K562 (cell line): ENCODE data around the gene PACRG. TPM values are rescaled to one million over a fixed set of nuclear protein-coding genes. Genes with fewer than 3 reads are reported as not detected.

Experiments
- ATAC-seq: fragments of 200-7000 bp; cut with Tn5 transposase; 3 replicates; pipeline ENCODE4 v1.9.1; 2020; ENCODE audit warnings: moderate library complexity
- BruUV-seq: library from RNA; stranded (reverse); fragments of 400-500 nt; replicated peaks from 2 replicates; lab custom pipeline; 2021; lab: Mats Ljungman, UMichigan
- CTCF ChIA-PET: fragments of 300-600 bp; formaldehyde crosslinking; extraction: SDS; loops from one replicate; lab custom pipeline; 2021; ENCODE audit warnings: low intra/inter-chr PET ratio; lab: Yijun Ruan, JAX
- POLR2A ChIA-PET: fragments of 300-600, 350-650 bp; sonication (Branson Sonifier 250); formaldehyde crosslinking; extraction: SDS; loops from one replicate; lab custom pipeline; 2021; ENCODE audit warnings: antibody characterized with exemption, inconsistent platforms; lab: Yijun Ruan, JAX
- DNase-seq, 4 experiments: peaks; one replicate each; pipeline versions ENCODE4 v3.0.0 to v3.0.0-alpha.2; 2011 to 2018; ENCODE audit warnings: low spot score in 3 of 4, mixed read lengths in 3 of 4; ENCODE audit errors: extremely low read depth in 1 of 4
- FAIRE-seq: peaks from 2 replicates; lab custom pipeline; 2011; peaks lifted over from hg19 to GRCh38; lab: Jason Lieb, UNC
- H2AFZ ChIP-seq: 2 replicates; pipeline ENCODE4 v1.6.0; 2011; ENCODE audit warnings: low read depth, low read length, control low read depth, inconsistent platforms
- H3K27ac ChIP-seq: fragments of 200-600 bp; 3 replicates; pipeline ENCODE4 v1.8.0; 2011; ENCODE audit warnings: low read depth, mild to moderate bottlenecking, control low read depth, inconsistent platforms, low read length, moderate library complexity, mixed read lengths; ENCODE audit errors: extremely low read depth
- H3K27me3 ChIP-seq, 2 experiments: fragments of 300-600 bp in 1 of 2; 2 replicates in 1 of 2; 3 replicates in 1 of 2; pipeline versions ENCODE4 v1.6.0 to v1.8.0; 2011; ENCODE audit warnings: inconsistent platforms in 2 of 2, low read length in 2 of 2, mild to moderate bottlenecking in 1 of 2, mixed read lengths in 1 of 2, moderate library complexity in 1 of 2; ENCODE audit not compliant: control insufficient read depth in 2 of 2, insufficient read depth in 2 of 2
- H3K36me3 ChIP-seq: fragments of 300-600 bp; 3 replicates; pipeline ENCODE4 v1.8.0; 2011; ENCODE audit warnings: mild to moderate bottlenecking, low read length, inconsistent platforms; ENCODE audit not compliant: control insufficient read depth, insufficient read depth
- H3K4me1 ChIP-seq, 2 experiments: fragments of 200-600 bp in 1 of 2; replicated peaks in 1 of 2; 2 replicates in 1 of 2; 3 replicates in 1 of 2; pipeline versions ENCODE4 v1.5.1 to v1.8.0; 2011; ENCODE audit warnings: inconsistent platforms in 2 of 2, low read length in 2 of 2, mild to moderate bottlenecking in 1 of 2, mixed read lengths in 1 of 2, moderate library complexity in 1 of 2; ENCODE audit not compliant: control insufficient read depth in 2 of 2, insufficient read depth in 2 of 2
- H3K4me2 ChIP-seq: 2 replicates; pipeline ENCODE4 v1.6.1; 2011; ENCODE audit warnings: low read length, control low read depth, inconsistent platforms, mixed read lengths; ENCODE audit not compliant: insufficient read depth
- H3K4me3 ChIP-seq: fragments of 200-600 bp; sonication (generic), shearing (Covaris generic); 2 replicates; pipeline ENCODE4 v1.5.1; 2016; ENCODE audit warnings: control low read depth, inconsistent platforms
- H3K79me2 ChIP-seq: fragments of 200-600 bp; 3 replicates; pipeline ENCODE4 v1.8.0; 2011; ENCODE audit warnings: low read length, inconsistent platforms; ENCODE audit not compliant: control insufficient read depth, insufficient read depth
- H3K9ac ChIP-seq, 2 experiments: 2 replicates each; pipeline versions ENCODE4 v1.6.0 to v1.6.1; 2011; ENCODE audit warnings: low read depth in 2 of 2, low read length in 2 of 2, control low read depth in 1 of 2, inconsistent platforms in 1 of 2, mild to moderate bottlenecking in 1 of 2, mixed read lengths in 1 of 2; ENCODE audit not compliant: insufficient read depth in 1 of 2
- H3K9me1 ChIP-seq: one replicate; pipeline ENCODE4 v1.6.0; 2011; ENCODE audit warnings: inconsistent platforms, mild to moderate bottlenecking, low read length, moderate library complexity; ENCODE audit not compliant: control insufficient read depth, insufficient read depth
- H3K9me3 ChIP-seq: replicated peaks from 2 replicates; pipeline ENCODE4 v1.5.1; 2011; ENCODE audit warnings: low read depth, low read length, inconsistent platforms; ENCODE audit not compliant: control insufficient read depth, insufficient read depth
- H4K20me1 ChIP-seq: replicated peaks from 2 replicates; pipeline ENCODE4 v1.6.1; 2011; ENCODE audit warnings: low read length, inconsistent platforms, mixed read lengths; ENCODE audit not compliant: control insufficient read depth, insufficient read depth
- BRCA1 ChIP-seq, 2 experiments: fragments of 450-650 bp in 1 of 2; sonication (generic) in 1 of 2; formaldehyde crosslinking in 1 of 2; IDR thresholded peaks; 2 replicates each; pipeline versions ENCODE4 v1.5.0 to v1.6.1; 2017 to 2020; ENCODE audit warnings: mild to moderate bottlenecking in 1 of 2, missing genetic modification reagents in 1 of 2
- COPS2 ChIP-seq: fragments of 450-650 bp; conservative IDR thresholded peaks from 2 replicates; pipeline ENCODE4 v1.6.1; 2016; ENCODE audit warnings: mild to moderate bottlenecking, moderate library complexity
- KLF13 ChIP-seq: fragments of 450-650 bp; IDR thresholded peaks from 2 replicates; pipeline ENCODE4 v1.6.1; 2016; ENCODE audit warnings: missing genetic modification characterization, low read depth, mild to moderate bottlenecking, missing compliant biosample characterization, moderate library complexity, borderline replicate concordance
- NFRKB ChIP-seq: fragments of 450-650 bp; IDR thresholded peaks from 2 replicates; pipeline ENCODE4 v1.6.1; 2016; ENCODE audit warnings: low read depth
- OTX1 ChIP-seq: fragments of 450-650 bp; formaldehyde crosslinking; IDR thresholded peaks from 2 replicates; pipeline ENCODE4 v1.4.0; 2022; ENCODE audit warnings: mild to moderate bottlenecking
- RFX1 ChIP-seq: fragments of 450-650 bp; IDR thresholded peaks from 2 replicates; pipeline ENCODE4 v1.6.1; 2016; ENCODE audit warnings: mild to moderate bottlenecking, moderate library complexity
- SNAPC5 ChIP-seq: fragments of 250-450 bp; sonication (Bioruptor Pico); IDR thresholded peaks from 2 replicates; pipeline ENCODE4 v1.8.0; 2021; ENCODE audit warnings: moderate library complexity, mild to moderate bottlenecking, inconsistent platforms
- TAL1 ChIP-seq: fragments of 450-650 bp; IDR thresholded peaks from 2 replicates; pipeline ENCODE4 v1.6.1; 2016; ENCODE audit warnings: mild to moderate bottlenecking
- YY1 ChIP-seq, 3 experiments: IDR thresholded peaks; 2 replicates each; pipeline ENCODE4 v1.6.1; 2011; ENCODE audit warnings: low read length in 2 of 3, mild to moderate bottlenecking in 2 of 3, moderate library complexity in 2 of 3, borderline replicate concordance in 1 of 3, control low read depth in 1 of 3, low read depth in 1 of 3; ENCODE audit not compliant: insufficient read depth in 3 of 3, insufficient replicate concordance in 2 of 3, control insufficient read depth in 1 of 3, insufficient read length in 1 of 3; ENCODE audit errors: extremely low read depth in 1 of 3
- ZBTB1 ChIP-seq: sonication (generic); formaldehyde crosslinking; IDR thresholded peaks from 2 replicates; pipeline ENCODE4 v1.8.1; 2023; ENCODE audit warnings: missing genetic modification reagents, low read depth, mild to moderate bottlenecking, borderline replicate concordance
- ZFX ChIP-seq: sonication (generic); formaldehyde crosslinking; IDR thresholded peaks from 2 replicates; pipeline ENCODE4 v1.8.0; 2022; ENCODE audit warnings: mild to moderate bottlenecking, missing genetic modification reagents, moderate library complexity
- ZNF23 ChIP-seq: fragments of 250-450 bp; sonication (Bioruptor Pico); IDR thresholded peaks from 2 replicates; pipeline ENCODE4 v1.4.0; 2020; ENCODE audit warnings: mild to moderate bottlenecking
- WGBS: fragments of 100-300 bp; shearing (Covaris generic); methylation state at CpG from one replicate; pipeline ENCODE4 v1.1.6; 2016; ENCODE audit warnings: low coverage, mixed read lengths; ENCODE audit not compliant: insufficient coverage; ENCODE audit errors: missing lambda C conversion rate; 5-methylcytosine and 5-hydroxymethylcytosine counted together
- in situ Hi-C: fragments of 300-500 bp; cut with MboI; formaldehyde crosslinking; loops from 4 replicates; pipeline ENCODE4 v1.15.0; 2018; ENCODE audit warnings: inconsistent platforms, mixed read lengths
- intact Hi-C: fragments of 100-400 bp; cut with micrococcal nuclease; formaldehyde crosslinking; loops from 2 replicates; pipeline ENCODE4 v1.14.2; 2022
- polyA plus RNA-seq, 8 experiments: library from polyadenylated mRNA; depleted of rRNA in 4 of 8; stranded (reverse) in 5 of 8; unstranded in 3 of 8; fragments of >200 nt; fragmentation: Nextera tagmentation in 2 of 8; fragmentation: Illumina TruSeq in 1 of 8; extraction: Ambion mirVana in 2 of 8; extraction: Trizol in 1 of 8; gene quantifications; 2 replicates each; pipeline versions ENCODE4 v1.2.1 to v1.2.3, GENCODE V29; 2011 to 2014; ENCODE audit warnings: inconsistent platforms in 1 of 8, missing spikeins in 1 of 8
- total RNA-seq, 7 experiments: library from RNA; depleted of rRNA in 6 of 7; stranded (reverse); fragments of >200 nt in 6 of 7; fragmentation: Illumina TruSeq in 2 of 7; extraction: Trizol in 2 of 7; gene quantifications; 2 replicates each; pipeline versions ENCODE4 v1.2.1 to v1.2.3, GENCODE V29; 2011 to 2021; ENCODE audit warnings: low replicate concordance in 1 of 7
- TF ChIP-seq, protein P1 (sequence below): fragments of 250-450 bp; sonication (Bioruptor Pico); IDR thresholded peaks from 2 replicates; pipeline ENCODE4 v1.5.0; 2022; ENCODE audit warnings: mild to moderate bottlenecking
- TF ChIP-seq, protein P2 (sequence below), 2 experiments: IDR thresholded peaks; 2 replicates each; pipeline ENCODE4 v1.6.1; 2012; ENCODE audit warnings: improper control_type of control experiment in 2 of 2, low read depth in 2 of 2, low read length in 2 of 2, borderline replicate concordance in 1 of 2
- TF ChIP-seq, protein P3 (sequence below): fragments of 450-650 bp; IDR thresholded peaks from 2 replicates; pipeline ENCODE4 v1.6.1; 2016; ENCODE audit warnings: missing biosample characterization, missing genetic modification characterization

Gene PACRG
- total and polyA plus RNA-seq, 9 of the 15 experiments (the other 6 are each of a cell fraction or from before 2014, with no cell fraction given): 0.04 TPM; not detected in 8

- Histone ChIP-seq H3K9me3 (no peaks in the 10 kb centered on the region), H3K79me2 (no peaks in the 10 kb centered on the region), H3K27me3 (peaks cover 8 to 49% of the 10 kb centered on the region in 2 experiments; a peak in 3 of 5 replicates), H3K4me2 (no peak overlapping the region), H3K4me1 (peaks cover 5 to 9% of the 10 kb centered on the region in 2 experiments; a peak in 3 of 5 replicates), H3K9me1 (no peaks in the 10 kb centered on the region), H3K36me3 (no peaks in the 10 kb centered on the region), H3K9ac (no peak overlapping the region), H2AFZ (no peak overlapping the region), H4K20me1 (no peaks in the 10 kb centered on the region; the same call in 1 of the 2 replicates), H3K27ac (no peak overlapping the region), H3K4me3 (no peak overlapping the region)
- POLR2A ChIA-PET: no interaction called here
- WGBS: 12% methylated on average over 4 of the region's 4 CpGs
- DNase-seq: no peak
- no peak for FAIRE-seq
- no peak for ATAC-seq
- in situ Hi-C loops (no loop called here), intact Hi-C loops (no loop called here)
- CTCF ChIA-PET: no interaction called here
- no TSS peak for BruUV-seq
- no peak for TF ChIP-seq SNAPC5 (CRISPR knock-in tag)
- no peak for TF ChIP-seq ZFX (CRISPR knock-in tag)
- no peak for TF ChIP-seq TAL1
- TF ChIP-seq RFX1: no peak
- TF ChIP-seq NFRKB: no peak
- TF ChIP-seq ZBTB1: no peak
- no peak for TF ChIP-seq COPS2
- TF ChIP-seq BRCA1 (IDR thresholded peaks at IDR 0.05): no peak
- TF ChIP-seq BRCA1 (CRISPR knock-in tag; IDR thresholded peaks at IDR 0.05): no peak
- TF ChIP-seq, protein P1, sequence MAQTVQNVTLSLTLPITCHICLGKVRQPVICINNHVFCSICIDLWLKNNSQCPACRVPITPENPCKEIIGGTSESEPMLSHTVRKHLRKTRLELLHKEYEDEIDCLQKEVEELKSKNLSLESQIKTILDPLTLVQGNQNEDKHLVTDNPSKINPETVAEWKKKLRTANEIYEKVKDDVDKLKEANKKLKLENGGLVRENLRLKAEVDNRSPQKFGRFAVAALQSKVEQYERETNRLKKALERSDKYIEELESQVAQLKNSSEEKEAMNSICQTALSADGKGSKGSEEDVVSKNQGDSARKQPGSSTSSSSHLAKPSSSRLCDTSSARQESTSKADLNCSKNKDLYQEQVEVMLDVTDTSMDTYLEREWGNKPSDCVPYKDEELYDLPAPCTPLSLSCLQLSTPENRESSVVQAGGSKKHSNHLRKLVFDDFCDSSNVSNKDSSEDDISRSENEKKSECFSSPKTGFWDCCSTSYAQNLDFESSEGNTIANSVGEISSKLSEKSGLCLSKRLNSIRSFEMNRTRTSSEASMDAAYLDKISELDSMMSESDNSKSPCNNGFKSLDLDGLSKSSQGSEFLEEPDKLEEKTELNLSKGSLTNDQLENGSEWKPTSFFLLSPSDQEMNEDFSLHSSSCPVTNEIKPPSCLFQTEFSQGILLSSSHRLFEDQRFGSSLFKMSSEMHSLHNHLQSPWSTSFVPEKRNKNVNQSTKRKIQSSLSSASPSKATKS (CRISPR knock-in tag): no peak
- no peak for TF ChIP-seq YY1 (IDR thresholded peaks at IDR 0.05; ENCODE audit: borderline replicate concordance in 1 of 3, control insufficient read depth in 1 of 3, extremely low read depth in 1 of 3, insufficient read depth in 3 of 3, insufficient read length in 1 of 3, insufficient replicate concordance in 2 of 3, low read depth in 1 of 3, low read length in 2 of 3)
- TF ChIP-seq, protein P2, sequence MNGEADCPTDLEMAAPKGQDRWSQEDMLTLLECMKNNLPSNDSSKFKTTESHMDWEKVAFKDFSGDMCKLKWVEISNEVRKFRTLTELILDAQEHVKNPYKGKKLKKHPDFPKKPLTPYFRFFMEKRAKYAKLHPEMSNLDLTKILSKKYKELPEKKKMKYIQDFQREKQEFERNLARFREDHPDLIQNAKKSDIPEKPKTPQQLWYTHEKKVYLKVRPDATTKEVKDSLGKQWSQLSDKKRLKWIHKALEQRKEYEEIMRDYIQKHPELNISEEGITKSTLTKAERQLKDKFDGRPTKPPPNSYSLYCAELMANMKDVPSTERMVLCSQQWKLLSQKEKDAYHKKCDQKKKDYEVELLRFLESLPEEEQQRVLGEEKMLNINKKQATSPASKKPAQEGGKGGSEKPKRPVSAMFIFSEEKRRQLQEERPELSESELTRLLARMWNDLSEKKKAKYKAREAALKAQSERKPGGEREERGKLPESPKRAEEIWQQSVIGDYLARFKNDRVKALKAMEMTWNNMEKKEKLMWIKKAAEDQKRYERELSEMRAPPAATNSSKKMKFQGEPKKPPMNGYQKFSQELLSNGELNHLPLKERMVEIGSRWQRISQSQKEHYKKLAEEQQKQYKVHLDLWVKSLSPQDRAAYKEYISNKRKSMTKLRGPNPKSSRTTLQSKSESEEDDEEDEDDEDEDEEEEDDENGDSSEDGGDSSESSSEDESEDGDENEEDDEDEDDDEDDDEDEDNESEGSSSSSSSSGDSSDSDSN (IDR thresholded peaks at IDR 0.05; ENCODE audit: borderline replicate concordance in 1 of 2, low read depth in 2 of 2, low read length in 2 of 2): no peak
- TF ChIP-seq KLF13: no peak
- TF ChIP-seq, protein P3, sequence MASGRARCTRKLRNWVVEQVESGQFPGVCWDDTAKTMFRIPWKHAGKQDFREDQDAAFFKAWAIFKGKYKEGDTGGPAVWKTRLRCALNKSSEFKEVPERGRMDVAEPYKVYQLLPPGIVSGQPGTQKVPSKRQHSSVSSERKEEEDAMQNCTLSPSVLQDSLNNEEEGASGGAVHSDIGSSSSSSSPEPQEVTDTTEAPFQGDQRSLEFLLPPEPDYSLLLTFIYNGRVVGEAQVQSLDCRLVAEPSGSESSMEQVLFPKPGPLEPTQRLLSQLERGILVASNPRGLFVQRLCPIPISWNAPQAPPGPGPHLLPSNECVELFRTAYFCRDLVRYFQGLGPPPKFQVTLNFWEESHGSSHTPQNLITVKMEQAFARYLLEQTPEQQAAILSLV (tag): no peak
- no peak for TF ChIP-seq ZNF23 (CRISPR knock-in tag)
- no peak for TF ChIP-seq OTX1
Observed at GRCh38 chr6:163333038-163333437, 605.3 kb downstream of the PACRG start.
